Measurements from ENCODE around the gene PIGU.

PIGU gene

DNA sequence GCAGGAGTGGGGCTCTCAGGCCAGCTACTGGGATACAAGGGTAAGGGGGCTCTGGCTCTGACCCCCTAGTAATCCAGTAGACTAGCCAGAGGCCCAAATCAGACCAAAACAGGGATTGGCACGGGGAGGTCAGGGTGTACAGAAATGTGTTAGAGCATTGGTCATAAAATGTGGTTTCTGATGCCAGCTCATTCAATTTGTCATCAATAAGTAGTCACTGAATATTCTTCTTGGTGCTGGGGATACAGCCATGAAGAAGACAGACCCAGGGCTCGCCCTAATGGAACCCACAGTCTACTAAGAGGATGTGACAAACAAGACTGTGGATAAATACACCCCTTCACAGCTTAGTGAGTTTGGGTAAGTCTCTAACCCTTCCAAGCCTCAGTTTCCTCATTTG is 107.3 kb downstream of the PIGU start:
- no peak overlapping the region for H3K4me2 ChIP-seq (ENCODE audit: low read depth, low read length, poor library complexity, severe bottlenecking)
- H3K36me3 ChIP-seq (ENCODE audit: low read length) = no peaks in the 10 kb centered on the region

DNA sequence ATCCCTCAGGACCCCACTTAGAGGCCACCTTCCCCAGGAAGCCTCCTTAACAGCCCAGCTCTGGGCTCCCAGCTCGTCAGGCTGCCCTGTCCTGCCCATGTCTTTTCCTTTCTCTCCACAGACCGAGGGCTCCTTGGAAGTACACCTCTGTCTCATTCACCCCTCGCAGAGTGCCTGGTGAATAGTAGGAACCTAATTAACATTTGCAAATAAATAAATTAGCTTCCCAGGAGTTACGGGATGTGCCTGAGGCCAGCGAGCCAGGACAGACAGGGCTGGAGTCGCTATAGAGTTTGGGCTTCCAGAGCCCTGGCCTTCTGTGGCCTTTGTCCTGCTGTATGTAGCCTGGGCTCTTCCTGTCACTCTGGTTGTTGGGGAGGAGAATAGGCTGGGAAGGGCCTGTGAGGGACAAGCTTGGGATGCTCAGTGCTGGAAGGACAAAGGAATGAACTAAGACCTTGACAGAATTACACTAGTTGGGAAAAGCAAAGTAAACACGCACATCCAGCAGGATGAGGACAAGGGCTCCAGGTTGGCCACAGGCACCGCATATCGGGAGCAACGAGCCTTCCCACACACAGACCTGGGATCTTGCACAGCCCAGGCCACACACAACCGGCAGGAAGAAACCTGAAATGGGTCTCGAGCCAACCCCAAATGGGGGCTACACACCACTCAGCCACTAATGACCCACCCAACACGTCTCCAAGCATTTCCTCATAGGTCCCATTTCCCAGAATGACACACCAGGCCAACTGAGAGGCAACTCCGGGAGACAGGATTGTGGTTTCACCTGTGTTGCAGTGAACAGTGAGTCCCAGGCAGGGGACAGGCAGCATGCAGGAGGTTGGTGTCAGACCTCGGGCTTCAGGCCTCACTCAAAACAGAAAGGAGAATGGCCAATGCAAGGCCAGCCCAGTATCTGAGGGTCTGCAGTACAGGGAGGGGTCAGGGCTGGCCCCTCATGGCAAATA is 108.7 kb downstream of the PIGU start:
- H3K9me2 ChIP-seq (replicated peaks; ENCODE audit: insufficient read depth, low read length) = no peaks in the 10 kb centered on the region
- no peak overlapping the region for H3K27ac ChIP-seq (ENCODE audit: low read depth, low read length)
- H4K20me1 ChIP-seq (ENCODE audit: low read depth, low read length) = no peaks in the 10 kb centered on the region
- H2AFZ ChIP-seq (ENCODE audit: low read depth, low read length, severe bottlenecking) = no peak overlapping the region
- H3K9me3 ChIP-seq (ENCODE audit: insufficient read depth, low read length) = no peaks in the 10 kb centered on the region
- TF ChIP-seq, protein P1, sequence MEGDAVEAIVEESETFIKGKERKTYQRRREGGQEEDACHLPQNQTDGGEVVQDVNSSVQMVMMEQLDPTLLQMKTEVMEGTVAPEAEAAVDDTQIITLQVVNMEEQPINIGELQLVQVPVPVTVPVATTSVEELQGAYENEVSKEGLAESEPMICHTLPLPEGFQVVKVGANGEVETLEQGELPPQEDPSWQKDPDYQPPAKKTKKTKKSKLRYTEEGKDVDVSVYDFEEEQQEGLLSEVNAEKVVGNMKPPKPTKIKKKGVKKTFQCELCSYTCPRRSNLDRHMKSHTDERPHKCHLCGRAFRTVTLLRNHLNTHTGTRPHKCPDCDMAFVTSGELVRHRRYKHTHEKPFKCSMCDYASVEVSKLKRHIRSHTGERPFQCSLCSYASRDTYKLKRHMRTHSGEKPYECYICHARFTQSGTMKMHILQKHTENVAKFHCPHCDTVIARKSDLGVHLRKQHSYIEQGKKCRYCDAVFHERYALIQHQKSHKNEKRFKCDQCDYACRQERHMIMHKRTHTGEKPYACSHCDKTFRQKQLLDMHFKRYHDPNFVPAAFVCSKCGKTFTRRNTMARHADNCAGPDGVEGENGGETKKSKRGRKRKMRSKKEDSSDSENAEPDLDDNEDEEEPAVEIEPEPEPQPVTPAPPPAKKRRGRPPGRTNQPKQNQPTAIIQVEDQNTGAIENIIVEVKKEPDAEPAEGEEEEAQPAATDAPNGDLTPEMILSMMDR (IDR thresholded peaks at IDR 0.05; ENCODE audit: insufficient read depth, low read length, poor library complexity, severe bottlenecking) = no peak
- TF ChIP-seq EZH2phosphoT487 (conservative IDR thresholded peaks at IDR 0.05; ENCODE audit: low read length) = no peak
- H3K79me2 ChIP-seq (ENCODE audit: insufficient read depth, low read length) = no peaks in the 10 kb centered on the region
- H3K27me3 ChIP-seq (ENCODE audit: low read length) = no peaks in the 10 kb centered on the region
- no peaks in the 10 kb centered on the region for H3K36me3 ChIP-seq (ENCODE audit: low read length)
- no peaks in the 10 kb centered on the region for H3F3A ChIP-seq (ENCODE audit: insufficient read depth)
- no peak overlapping the region for H3K9ac ChIP-seq (ENCODE audit: low read length)
- no peak overlapping the region for H3K4me3 ChIP-seq (ENCODE audit: insufficient read depth, low read length, poor library complexity, severe bottlenecking)
- no peak overlapping the region for H3K4me2 ChIP-seq (ENCODE audit: low read depth, low read length, poor library complexity, severe bottlenecking)

More for the DNA sequence above, 107.3 kb downstream of the PIGU start:
- no peak overlapping the region for H3K4me3 ChIP-seq (ENCODE audit: insufficient read depth, low read length, poor library complexity, severe bottlenecking)
- no peaks in the 10 kb centered on the region for H3K9me2 ChIP-seq (replicated peaks; ENCODE audit: insufficient read depth, low read length)
- H3F3A ChIP-seq (ENCODE audit: insufficient read depth) = no peaks in the 10 kb centered on the region
- no peaks in the 10 kb centered on the region for H3K9me3 ChIP-seq (ENCODE audit: insufficient read depth, low read length)
- H3K27me3 ChIP-seq (ENCODE audit: low read length) = no peaks in the 10 kb centered on the region
- no peak overlapping the region for H2AFZ ChIP-seq (ENCODE audit: low read depth, low read length, severe bottlenecking)
- no peaks in the 10 kb centered on the region for H3K79me2 ChIP-seq (ENCODE audit: insufficient read depth, low read length)
- H4K20me1 ChIP-seq (ENCODE audit: low read depth, low read length) = no peaks in the 10 kb centered on the region
- no peak overlapping the region for H3K27ac ChIP-seq (ENCODE audit: low read depth, low read length)
- TF ChIP-seq, protein P1 (IDR thresholded peaks at IDR 0.05; ENCODE audit: insufficient read depth, low read length, poor library complexity, severe bottlenecking) = no peak
- no peak for TF ChIP-seq EZH2phosphoT487 (conservative IDR thresholded peaks at IDR 0.05; ENCODE audit: low read length)
- no peak overlapping the region for H3K9ac ChIP-seq (ENCODE audit: low read length)

DNA sequence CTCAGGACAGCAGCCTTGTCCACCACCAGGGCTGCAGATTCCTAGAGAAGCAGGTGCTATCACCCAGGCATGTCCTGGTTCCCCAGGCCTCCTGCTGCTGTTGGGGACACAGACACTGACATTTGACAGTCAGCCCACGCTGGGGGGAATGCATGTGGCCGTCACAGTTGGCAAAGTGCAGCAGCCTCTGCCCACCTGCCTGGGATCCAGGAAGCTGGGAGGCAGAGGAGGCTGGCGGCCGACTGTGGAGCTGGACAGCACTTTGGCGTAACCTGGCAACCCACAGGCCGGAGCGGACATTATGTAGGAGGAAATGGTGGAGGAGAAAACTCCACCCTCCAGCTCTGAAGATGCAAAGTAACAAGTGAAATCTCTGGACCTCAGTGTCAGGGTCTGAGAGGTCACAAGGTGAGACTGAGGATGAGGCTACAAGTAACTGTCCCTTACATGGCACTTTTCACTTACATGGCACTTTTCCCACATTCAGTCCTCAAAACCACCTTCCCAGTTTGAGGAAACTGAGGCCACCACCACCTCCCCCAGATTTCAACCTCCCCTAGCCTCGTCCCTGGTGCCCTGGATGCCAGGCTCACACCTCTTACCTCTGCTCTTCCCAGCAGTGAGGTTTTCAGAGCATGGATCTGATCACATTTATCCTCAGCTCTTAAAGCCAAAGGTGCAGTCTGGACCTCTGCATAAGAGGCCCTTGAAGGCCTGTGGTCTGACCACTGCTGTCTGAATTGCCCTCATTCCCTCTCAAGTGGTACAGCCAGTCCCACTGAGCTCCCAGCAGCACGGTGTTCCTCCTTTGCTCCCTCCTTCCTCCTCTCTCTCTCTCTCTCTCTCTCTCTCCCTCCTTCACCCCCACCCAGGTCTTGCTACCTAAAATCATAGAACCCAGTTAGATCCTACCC is 109.7 kb downstream of the PIGU start:
- H3K9me2 ChIP-seq (replicated peaks; ENCODE audit: insufficient read depth, low read length) = no peaks in the 10 kb centered on the region
- H3K36me3 ChIP-seq (ENCODE audit: low read length) = no peaks in the 10 kb centered on the region
- H3K27me3 ChIP-seq (ENCODE audit: low read length) = no peaks in the 10 kb centered on the region
- TF ChIP-seq, protein P1 (IDR thresholded peaks at IDR 0.05; ENCODE audit: insufficient read depth, low read length, poor library complexity, severe bottlenecking) = no peak
- TF ChIP-seq EZH2phosphoT487 (conservative IDR thresholded peaks at IDR 0.05; ENCODE audit: low read length) = no peak
- no peaks in the 10 kb centered on the region for H3F3A ChIP-seq (ENCODE audit: insufficient read depth)
- H3K9ac ChIP-seq (ENCODE audit: low read length) = no peak overlapping the region
- no peak overlapping the region for H3K4me2 ChIP-seq (ENCODE audit: low read depth, low read length, poor library complexity, severe bottlenecking)
- no peak overlapping the region for H3K27ac ChIP-seq (ENCODE audit: low read depth, low read length)
- no peaks in the 10 kb centered on the region for H4K20me1 ChIP-seq (ENCODE audit: low read depth, low read length)
- H3K9me3 ChIP-seq (ENCODE audit: insufficient read depth, low read length) = no peaks in the 10 kb centered on the region
- no peak overlapping the region for H2AFZ ChIP-seq (ENCODE audit: low read depth, low read length, severe bottlenecking)
- no peaks in the 10 kb centered on the region for H3K79me2 ChIP-seq (ENCODE audit: insufficient read depth, low read length)
- H3K4me3 ChIP-seq (ENCODE audit: insufficient read depth, low read length, poor library complexity, severe bottlenecking) = no peak overlapping the region
